Hypothalamus (tissue), 51 donors: ENCODE data around the gene XRCC1.
A peak's percentile ranks its signal among the peaks of the same experiment; 100 is the strongest.

ENCODE experiments used
- DNase-seq, 51 donors: peaks; one replicate each; lab custom pipeline; 2025; lab: John Stamatoyannopoulos, UW

The XRCC1 gene

GRCh38 chr19:43582495-43582894 is 7.2 kb upstream of the XRCC1 start:
- DNase-seq: no peak

- no peak for DNase-seq
Measured at GRCh38 chr19:43581467-43581866, 6.1 kb upstream of the XRCC1 start.

- DNase-seq: no peak
Measured at GRCh38 chr19:43578787-43579186, 3.5 kb upstream of the XRCC1 start.

- peak in 4 of 51 donors; percentile 31 to 56 (median 38) for DNase-seq
Measured at GRCh38 chr19:43575955-43576878, 890 bp upstream of the XRCC1 start.

- peak in 4 of 51 donors; percentile 4 to 19 (median 12) for DNase-seq
Measured at GRCh38 chr19:43574424-43575155, 737 bp downstream of the XRCC1 start.

GRCh38 chr19:43572171-43572588 is 3.1 kb downstream of the XRCC1 start:
- DNase-seq: no peak

GRCh38 chr19:43570174-43570791 is 5.0 kb downstream of the XRCC1 start:
- DNase-seq: no peak

GRCh38 chr19:43569657-43570056 is 5.7 kb downstream of the XRCC1 start:
- no peak for DNase-seq

- peak in 2 of 51 donors; percentile 6 to 9 for DNase-seq
Measured at GRCh38 chr19:43564800-43565199, 10.5 kb downstream of the XRCC1 start.

GRCh38 chr19:43563816-43564457 is 11.4 kb downstream of the XRCC1 start:
- no peak for DNase-seq

- DNase-seq: peak in 45 of 51 donors; percentile 6 to 73 (median 42)
Measured at GRCh38 chr19:43562698-43563241, 12.6 kb downstream of the XRCC1 start.

- DNase-seq: no peak
Measured at GRCh38 chr19:43562226-43562697, 13.1 kb downstream of the XRCC1 start.

GRCh38 chr19:43561139-43561970 is 14.0 kb downstream of the XRCC1 start:
- DNase-seq: no peak

- no peak for DNase-seq
Measured at GRCh38 chr19:43560687-43561086, 14.6 kb downstream of the XRCC1 start.

GRCh38 chr19:43555185-43555770 is 20.0 kb downstream of the XRCC1 start:
- DNase-seq: peak in 47 of 51 donors; percentile 3 to 81 (median 49)

GRCh38 chr19:43554317-43554895 is 20.9 kb downstream of the XRCC1 start:
- DNase-seq: no peak

- DNase-seq: no peak
Measured at GRCh38 chr19:43553656-43554055, 21.7 kb downstream of the XRCC1 start.

- no peak for DNase-seq
Measured at GRCh38 chr19:43552616-43553015, 22.7 kb downstream of the XRCC1 start.

- no peak for DNase-seq
Measured at GRCh38 chr19:43552198-43552450, 23.2 kb downstream of the XRCC1 start.
